HCT116 (cell line): ENCODE results near the gene CCRL2. TPM values are rescaled to one million over a fixed set of nuclear protein-coding genes. Genes with fewer than 3 reads are reported as not detected.

Source experiments
- ATAC-seq: fragments of 200-7000 bp; cut with Tn5 transposase; 2 replicates; pipeline ENCODE4 v1.9.1; 2020; ENCODE audit warnings: mild to moderate bottlenecking, moderate library complexity
- BruUV-seq: library from RNA; stranded (reverse); fragments of 400-500 nt; replicated peaks from 2 replicates; lab custom pipeline; 2021; lab: Mats Ljungman, UMichigan
- CTCF ChIA-PET: fragments of 300-600 bp; sonication (Branson Sonifier 250); formaldehyde crosslinking; loops from one replicate; lab custom pipeline; 2021; ENCODE audit warnings: antibody characterized with exemption; lab: Charles Lee
- POLR2A ChIA-PET: fragments of 300-600, 350-600 bp; sonication (Branson Sonifier 250); formaldehyde crosslinking; loops from one replicate; lab custom pipeline; 2021; ENCODE audit warnings: antibody characterized with exemption; lab: Charles Lee
- RAD21 ChIA-PET, 2 experiments: fragments of 300-600 bp; sonication (Branson Sonifier 250); formaldehyde crosslinking; loops; one replicate each; lab custom pipeline; 2023; ENCODE audit warnings: low total read pairs in 2 of 2; ENCODE audit not compliant: uncharacterized antibody in 2 of 2, unreplicated experiment in 2 of 2, low non-redundant PET in 1 of 2; lab: Charles Lee
- DNase-seq: peaks from one replicate; pipeline ENCODE4 v3.0.0-alpha.2; 2010; ENCODE audit warnings: low read depth, low spot score
- H2AFZ ChIP-seq: fragments of 200-600 bp; shearing (Covaris generic), sonication (generic); 2 replicates; pipeline ENCODE4 v1.6.1; 2017; ENCODE audit warnings: low read depth, mixed run types, mixed read lengths, antibody characterized with exemption, low read length; ENCODE audit not compliant: poor library complexity, severe bottlenecking
- H3K27ac ChIP-seq: 2 replicates; pipeline ENCODE4 v1.5.1; 2012; ENCODE audit warnings: low read depth, low read length
- H3K27me3 ChIP-seq: fragments of 200-600 bp; sonication (generic); 2 replicates; pipeline ENCODE4 v1.6.1; 2016; ENCODE audit warnings: mixed run types, low read length, mixed read lengths; ENCODE audit not compliant: insufficient read depth
- H3K36me3 ChIP-seq, 2 experiments: fragments of 200-500 bp in 1 of 2; fragments of 200-600 bp in 1 of 2; sonication (Bioruptor generic) in 1 of 2; sonication (generic) in 1 of 2; 2 replicates each; pipeline versions ENCODE4 v1.5.1 to v1.6.1; 2014 to 2016; ENCODE audit warnings: low read length in 2 of 2, inconsistent platforms in 1 of 2, mixed read lengths in 1 of 2, mixed run types in 1 of 2; ENCODE audit not compliant: insufficient read depth in 2 of 2, control insufficient read depth in 1 of 2
- H3K4me1 ChIP-seq, 2 experiments: fragments of 200-600 bp in 1 of 2; sonication (generic) in 1 of 2; 2 replicates each; pipeline versions ENCODE4 v1.5.1 to v1.6.1; 2012 to 2017; ENCODE audit warnings: low read length in 2 of 2, inconsistent platforms in 1 of 2, mild to moderate bottlenecking in 1 of 2, mixed read lengths in 1 of 2, mixed run types in 1 of 2, moderate library complexity in 1 of 2; ENCODE audit not compliant: insufficient read depth in 2 of 2, control insufficient read depth in 1 of 2
- H3K4me2 ChIP-seq: fragments of 200-600 bp; sonication (generic); 2 replicates; pipeline ENCODE4 v1.6.1; 2017; ENCODE audit warnings: mixed run types, low read length, mixed read lengths
- H3K4me3 ChIP-seq, 2 experiments: fragments of 200-600 bp in 1 of 2; sonication (generic) in 1 of 2; replicated peaks in 1 of 2; 2 replicates each; pipeline ENCODE4 v1.5.1; 2011 to 2016; ENCODE audit warnings: low read length in 2 of 2, control low read depth in 1 of 2, low read depth in 1 of 2, mild to moderate bottlenecking in 1 of 2, mixed read lengths in 1 of 2, mixed run types in 1 of 2
- H3K79me2 ChIP-seq: fragments of 200-600 bp; sonication (generic); 2 replicates; pipeline ENCODE4 v1.6.1; 2017; ENCODE audit warnings: mild to moderate bottlenecking, mixed run types, low read length, moderate library complexity, mixed read lengths; ENCODE audit not compliant: insufficient read depth
- H3K9ac ChIP-seq: fragments of 200-600 bp; sonication (generic); 2 replicates; pipeline ENCODE4 v1.6.1; 2016; ENCODE audit warnings: low read length, mixed read lengths
- H3K9me2 ChIP-seq: fragments of 200-600 bp; sonication (generic), shearing (Covaris generic); 2 replicates; pipeline ENCODE4 v1.6.1; 2017; ENCODE audit warnings: mixed run types, mild to moderate bottlenecking, moderate library complexity; ENCODE audit not compliant: insufficient read depth
- H3K9me3 ChIP-seq, 2 experiments: fragments of 200-500 bp in 1 of 2; fragments of 200-600 bp in 1 of 2; sonication (Bioruptor generic) in 1 of 2; sonication (generic) in 1 of 2; 2 replicates each; pipeline ENCODE4 v1.6.1; 2014 to 2017; ENCODE audit warnings: low read length in 2 of 2, mixed read lengths in 2 of 2, inconsistent platforms in 1 of 2, low read depth in 1 of 2, mild to moderate bottlenecking in 1 of 2, mixed run types in 1 of 2, moderate library complexity in 1 of 2; ENCODE audit not compliant: control insufficient read depth in 1 of 2, insufficient read depth in 1 of 2
- H4K20me1 ChIP-seq: fragments of 200-600 bp; sonication (generic), shearing (Covaris generic); 2 replicates; pipeline ENCODE4 v1.6.1; 2017; ENCODE audit warnings: mixed run types, mild to moderate bottlenecking, moderate library complexity; ENCODE audit not compliant: insufficient read depth
- CBX3 ChIP-seq: IDR thresholded peaks from 2 replicates; pipeline ENCODE4 v1.6.1; 2012; ENCODE audit warnings: low read depth
- ELF1 ChIP-seq: IDR thresholded peaks from 2 replicates; pipeline ENCODE4 v1.6.1; 2012; ENCODE audit warnings: low read depth, borderline replicate concordance
- EZH2phosphoT487 ChIP-seq: fragments of 200-600 bp; IDR thresholded peaks from 2 replicates; pipeline ENCODE4 v1.6.1; 2018; ENCODE audit warnings: antibody characterized with exemption, borderline replicate concordance
- POLR2A ChIP-seq: IDR thresholded peaks from 2 replicates; pipeline ENCODE4 v1.7.0; 2011; ENCODE audit warnings: borderline replicate concordance; ENCODE audit not compliant: insufficient read depth, insufficient read length; ENCODE audit errors: extremely low read depth
- POLR2AphosphoS5 ChIP-seq: IDR thresholded peaks from 2 replicates; pipeline ENCODE4 v1.6.1; 2011; ENCODE audit warnings: mild to moderate bottlenecking, low read depth, low read length, moderate library complexity
- RAD21 ChIP-seq: IDR thresholded peaks from 2 replicates; pipeline ENCODE4 v1.6.1; 2012; ENCODE audit warnings: low read depth, mild to moderate bottlenecking
- intact Hi-C: fragments of 100-400 bp; cut with micrococcal nuclease; formaldehyde crosslinking; loops from 2 replicates; pipeline ENCODE4 v1.10.0; 2022
- total RNA-seq: library from RNA; stranded (reverse); gene quantifications from one replicate; pipeline ENCODE4 v1.2.1, GENCODE V29; 2021; ENCODE audit not compliant: unreplicated experiment
- TF ChIP-seq, protein P1 (sequence below): IDR thresholded peaks from 2 replicates; pipeline ENCODE4 v1.6.1; 2012
- TF ChIP-seq, protein P2 (sequence below): IDR thresholded peaks from 2 replicates; pipeline ENCODE4 v1.6.1; 2012; ENCODE audit warnings: low read depth

The CCRL2 gene
- total RNA-seq, 1 experiment from 2014 or later, result not detected

DNA sequence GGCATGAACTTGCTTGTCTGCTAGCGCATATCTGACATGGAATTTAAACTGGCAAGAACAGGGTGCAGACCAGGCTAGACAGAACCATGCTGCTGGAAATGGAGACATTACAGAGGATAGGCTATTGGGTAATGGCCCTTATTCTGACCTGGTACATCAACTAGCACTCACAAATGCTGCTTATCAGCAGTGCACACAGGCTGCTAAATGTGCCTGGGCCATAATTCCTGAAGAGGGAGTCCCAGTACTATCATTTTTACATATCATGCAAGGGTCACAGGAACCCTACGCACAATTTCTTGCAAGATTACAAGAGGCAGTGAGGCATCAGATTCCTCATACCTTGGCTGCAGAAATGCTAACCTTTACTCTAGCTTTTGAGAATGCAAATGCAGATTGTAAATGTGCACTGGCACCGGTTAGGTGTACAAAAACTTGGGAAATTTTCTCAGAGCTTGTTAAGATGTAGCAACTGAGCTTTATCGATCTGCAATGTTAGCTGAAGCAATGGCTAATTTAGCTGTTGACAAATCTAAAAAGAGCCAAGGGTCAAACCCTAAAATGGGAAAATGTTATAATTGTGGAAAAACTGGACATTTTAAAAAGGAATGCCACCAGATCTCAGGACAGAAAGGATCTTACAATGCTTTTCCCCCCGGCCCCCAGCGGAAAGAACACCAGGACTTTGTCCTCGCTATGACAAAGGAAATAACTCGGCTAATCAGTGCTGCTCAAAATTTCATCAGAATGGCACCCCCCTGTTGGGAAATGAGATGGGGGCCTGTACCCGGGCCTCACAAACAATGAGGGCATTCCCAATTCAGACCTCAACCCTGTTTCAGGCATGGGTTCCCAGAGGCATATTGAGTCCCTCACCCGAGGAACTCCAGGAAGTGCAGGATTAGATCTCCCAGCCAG, 21.1 kb downstream of the CCRL2 start:
- no peak for ATAC-seq
- intact Hi-C loops, result no loop called here
- ChIA-PET POLR2A (no interaction called here), RAD21 (interaction anchor here in 1 of 2 experiments (0.8 kb wide), 1 partner anchor 130 kb away, joined by 3 read pairs; no protein-coding TSS in a partner anchor), CTCF (no interaction called here)
- Histone ChIP-seq H3K9me2 (no peaks in the 10 kb centered on the region), H3K9ac (no peak overlapping the region), H3K4me2 (no peak overlapping the region), H3K9me3 (peaks cover 0 to 5% of the 10 kb centered on the region in 2 experiments; a peak in 1 of 4 replicates), H3K36me3 (no peaks in the 10 kb centered on the region), H3K27me3 (no peaks in the 10 kb centered on the region), H3K27ac (no peak overlapping the region), H3K4me3 (no peak overlapping the region), H2AFZ (no peak overlapping the region), H4K20me1 (no peaks in the 10 kb centered on the region), H3K4me1 (peaks cover 0 to 4% of the 10 kb centered on the region in 2 experiments; a peak in 1 of 4 replicates), H3K79me2 (no peaks in the 10 kb centered on the region)
- no TSS peak for BruUV-seq
- TF ChIP-seq EZH2phosphoT487 (no peak), POLR2A (no peak), CBX3 (no peak), ELF1 (no peak), POLR2AphosphoS5 (no peak), RAD21 (peak; percentile 15; the same call in 1 of the 2 replicates)
- TF ChIP-seq, protein P1, sequence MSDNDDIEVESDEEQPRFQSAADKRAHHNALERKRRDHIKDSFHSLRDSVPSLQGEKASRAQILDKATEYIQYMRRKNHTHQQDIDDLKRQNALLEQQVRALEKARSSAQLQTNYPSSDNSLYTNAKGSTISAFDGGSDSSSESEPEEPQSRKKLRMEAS, result no peak
- TF ChIP-seq, protein P2, sequence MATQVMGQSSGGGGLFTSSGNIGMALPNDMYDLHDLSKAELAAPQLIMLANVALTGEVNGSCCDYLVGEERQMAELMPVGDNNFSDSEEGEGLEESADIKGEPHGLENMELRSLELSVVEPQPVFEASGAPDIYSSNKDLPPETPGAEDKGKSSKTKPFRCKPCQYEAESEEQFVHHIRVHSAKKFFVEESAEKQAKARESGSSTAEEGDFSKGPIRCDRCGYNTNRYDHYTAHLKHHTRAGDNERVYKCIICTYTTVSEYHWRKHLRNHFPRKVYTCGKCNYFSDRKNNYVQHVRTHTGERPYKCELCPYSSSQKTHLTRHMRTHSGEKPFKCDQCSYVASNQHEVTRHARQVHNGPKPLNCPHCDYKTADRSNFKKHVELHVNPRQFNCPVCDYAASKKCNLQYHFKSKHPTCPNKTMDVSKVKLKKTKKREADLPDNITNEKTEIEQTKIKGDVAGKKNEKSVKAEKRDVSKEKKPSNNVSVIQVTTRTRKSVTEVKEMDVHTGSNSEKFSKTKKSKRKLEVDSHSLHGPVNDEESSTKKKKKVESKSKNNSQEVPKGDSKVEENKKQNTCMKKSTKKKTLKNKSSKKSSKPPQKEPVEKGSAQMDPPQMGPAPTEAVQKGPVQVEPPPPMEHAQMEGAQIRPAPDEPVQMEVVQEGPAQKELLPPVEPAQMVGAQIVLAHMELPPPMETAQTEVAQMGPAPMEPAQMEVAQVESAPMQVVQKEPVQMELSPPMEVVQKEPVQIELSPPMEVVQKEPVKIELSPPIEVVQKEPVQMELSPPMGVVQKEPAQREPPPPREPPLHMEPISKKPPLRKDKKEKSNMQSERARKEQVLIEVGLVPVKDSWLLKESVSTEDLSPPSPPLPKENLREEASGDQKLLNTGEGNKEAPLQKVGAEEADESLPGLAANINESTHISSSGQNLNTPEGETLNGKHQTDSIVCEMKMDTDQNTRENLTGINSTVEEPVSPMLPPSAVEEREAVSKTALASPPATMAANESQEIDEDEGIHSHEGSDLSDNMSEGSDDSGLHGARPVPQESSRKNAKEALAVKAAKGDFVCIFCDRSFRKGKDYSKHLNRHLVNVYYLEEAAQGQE, result no peak
- no peak for DNase-seq
